PC-9 (cell line): Measurements from ENCODE around the gene VPS50. TPM values are rescaled to one million over a fixed set of nuclear protein-coding genes. Genes with fewer than 3 reads are reported as not detected.

ENCODE experiments used
- BruUV-seq: library from RNA; stranded (reverse); fragments of 400-500 nt; replicated peaks from 2 replicates; lab custom pipeline; 2021; lab: Mats Ljungman, UMichigan
- CTCF ChIA-PET: fragments of 300-600 bp; sonication (Branson Sonifier 250); formaldehyde crosslinking; loops from one replicate; lab custom pipeline; 2022; ENCODE audit warnings: antibody characterized with exemption; lab: Charles Lee
- POLR2A ChIA-PET: fragments of 300-600 bp; sonication (Branson Sonifier 250); formaldehyde crosslinking; loops from one replicate; lab custom pipeline; 2022; ENCODE audit warnings: antibody characterized with exemption; ENCODE audit not compliant: unreplicated experiment; lab: Charles Lee
- DNase-seq, 2 experiments: peaks; one replicate each; pipeline versions ENCODE4 v3.0.0 to v3.0.0-alpha.2; 2015 to 2022; ENCODE audit warnings: mixed read lengths in 1 of 2
- H2AFZ ChIP-seq: fragments of 200-600 bp; sonication (generic); 2 replicates; pipeline ENCODE4 v1.8.1; 2017; ENCODE audit warnings: antibody characterized with exemption
- H3F3A ChIP-seq: fragments of 200-600 bp; sonication (generic); 2 replicates; pipeline ENCODE4 v1.8.1; 2017; ENCODE audit warnings: antibody characterized with exemption, mild to moderate bottlenecking, low read depth; ENCODE audit not compliant: insufficient read depth
- H3K27ac ChIP-seq: fragments of 200-600 bp; sonication (generic); 2 replicates; pipeline ENCODE4 v1.6.1; 2016; ENCODE audit warnings: mixed run types
- H3K27me3 ChIP-seq: fragments of 200-600 bp; sonication (generic); 2 replicates; pipeline ENCODE4 v1.6.1; 2016; ENCODE audit warnings: low read depth, mixed run types; ENCODE audit not compliant: insufficient read depth
- H3K36me3 ChIP-seq: fragments of 200-600 bp; sonication (generic); 2 replicates; pipeline ENCODE4 v1.6.1; 2016; ENCODE audit warnings: low read depth, mixed run types
- H3K4me1 ChIP-seq: fragments of 200-600 bp; sonication (generic); replicated peaks from 2 replicates; pipeline ENCODE4 v1.6.1; 2016; ENCODE audit warnings: mixed run types; ENCODE audit not compliant: insufficient read depth
- H3K4me2 ChIP-seq: fragments of 200-600 bp; sonication (generic); 2 replicates; pipeline ENCODE4 v1.6.1; 2017; ENCODE audit warnings: mixed run types
- H3K4me3 ChIP-seq: fragments of 200-600 bp; sonication (generic); 2 replicates; pipeline ENCODE4 v1.6.1; 2016; ENCODE audit warnings: mixed run types
- H3K79me2 ChIP-seq: fragments of 200-600 bp; sonication (generic); 2 replicates; pipeline ENCODE4 v1.6.1; 2017; ENCODE audit warnings: low read depth, mixed run types
- H3K9me2 ChIP-seq: fragments of 200-600 bp; sonication (generic); 2 replicates; pipeline ENCODE4 v1.8.1; 2017; ENCODE audit warnings: mild to moderate bottlenecking; ENCODE audit not compliant: insufficient read depth
- H3K9me3 ChIP-seq: fragments of 200-600 bp; sonication (generic); 2 replicates; pipeline ENCODE4 v1.8.1; 2016; ENCODE audit warnings: low read depth; ENCODE audit not compliant: insufficient read depth
- H4K20me1 ChIP-seq: fragments of 200-600 bp; sonication (generic); 2 replicates; pipeline ENCODE4 v1.8.1; 2017; ENCODE audit not compliant: insufficient read depth
- EZH2 ChIP-seq: fragments of 200-600 bp; sonication (generic); IDR thresholded peaks from 2 replicates; pipeline ENCODE4 v1.8.0; 2017; ENCODE audit warnings: antibody characterized with exemption, low read depth
- intact Hi-C: fragments of 100-400 bp; cut with micrococcal nuclease; formaldehyde crosslinking; loops from one replicate; pipeline ENCODE4 v1.10.0; 2022; ENCODE audit not compliant: unreplicated experiment
- total RNA-seq: library from RNA; stranded (reverse); gene quantifications from 2 replicates; pipeline ENCODE4 v1.2.3, GENCODE V29; 2021
- TF ChIP-seq, protein P1 (sequence below): fragments of 200-600 bp; sonication (generic); conservative IDR thresholded peaks from 2 replicates; pipeline ENCODE4 v1.6.1; 2017; ENCODE audit warnings: mixed run types, antibody characterized with exemption, mild to moderate bottlenecking, moderate library complexity

VPS50 gene
- total RNA-seq, 1 experiment from 2014 or later = 32.2 TPM

DNA sequence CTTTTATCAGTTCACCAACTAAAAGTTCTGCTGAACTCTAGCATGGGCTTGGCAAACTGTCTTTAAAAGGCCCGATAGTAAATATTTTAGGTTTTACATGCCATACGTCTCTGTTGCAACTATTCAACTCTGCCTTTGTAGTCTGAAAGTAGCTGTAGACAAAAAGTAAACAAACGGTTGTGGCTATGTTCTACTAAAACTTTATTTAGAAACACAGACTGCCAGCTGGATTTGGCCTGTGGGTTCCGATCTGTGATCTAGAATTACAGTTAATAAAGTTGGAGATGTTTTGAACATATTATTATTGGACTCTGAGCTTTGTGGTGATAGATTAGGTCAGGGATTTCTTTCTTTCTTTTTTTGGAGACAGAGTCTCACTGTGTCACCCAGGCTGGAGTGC, 33.1 kb downstream of the VPS50 start:
- H3K9me3 ChIP-seq = no peaks in the 10 kb centered on the region
- H3K4me1 ChIP-seq = no peaks in the 10 kb centered on the region
- no peak overlapping the region for H3K4me2 ChIP-seq
- no peak overlapping the region for H2AFZ ChIP-seq
- H4K20me1 ChIP-seq = no peaks in the 10 kb centered on the region
- POLR2A ChIA-PET = no interaction called here
- H3K9me2 ChIP-seq = no peaks in the 10 kb centered on the region
- no peak overlapping the region for H3K4me3 ChIP-seq
- DNase-seq = no peak
- no peaks in the 10 kb centered on the region for H3K36me3 ChIP-seq
- no peak overlapping the region for H3K27ac ChIP-seq
- BruUV-seq = no TSS peak
- no peaks in the 10 kb centered on the region for H3K79me2 ChIP-seq
- no peaks in the 10 kb centered on the region for H3K27me3 ChIP-seq
- no peaks in the 10 kb centered on the region for H3F3A ChIP-seq
- CTCF ChIA-PET = no interaction called here
- intact Hi-C loops = no loop called here
- TF ChIP-seq, protein P1, sequence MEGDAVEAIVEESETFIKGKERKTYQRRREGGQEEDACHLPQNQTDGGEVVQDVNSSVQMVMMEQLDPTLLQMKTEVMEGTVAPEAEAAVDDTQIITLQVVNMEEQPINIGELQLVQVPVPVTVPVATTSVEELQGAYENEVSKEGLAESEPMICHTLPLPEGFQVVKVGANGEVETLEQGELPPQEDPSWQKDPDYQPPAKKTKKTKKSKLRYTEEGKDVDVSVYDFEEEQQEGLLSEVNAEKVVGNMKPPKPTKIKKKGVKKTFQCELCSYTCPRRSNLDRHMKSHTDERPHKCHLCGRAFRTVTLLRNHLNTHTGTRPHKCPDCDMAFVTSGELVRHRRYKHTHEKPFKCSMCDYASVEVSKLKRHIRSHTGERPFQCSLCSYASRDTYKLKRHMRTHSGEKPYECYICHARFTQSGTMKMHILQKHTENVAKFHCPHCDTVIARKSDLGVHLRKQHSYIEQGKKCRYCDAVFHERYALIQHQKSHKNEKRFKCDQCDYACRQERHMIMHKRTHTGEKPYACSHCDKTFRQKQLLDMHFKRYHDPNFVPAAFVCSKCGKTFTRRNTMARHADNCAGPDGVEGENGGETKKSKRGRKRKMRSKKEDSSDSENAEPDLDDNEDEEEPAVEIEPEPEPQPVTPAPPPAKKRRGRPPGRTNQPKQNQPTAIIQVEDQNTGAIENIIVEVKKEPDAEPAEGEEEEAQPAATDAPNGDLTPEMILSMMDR = no peak
- TF ChIP-seq EZH2 = no peak

DNA sequence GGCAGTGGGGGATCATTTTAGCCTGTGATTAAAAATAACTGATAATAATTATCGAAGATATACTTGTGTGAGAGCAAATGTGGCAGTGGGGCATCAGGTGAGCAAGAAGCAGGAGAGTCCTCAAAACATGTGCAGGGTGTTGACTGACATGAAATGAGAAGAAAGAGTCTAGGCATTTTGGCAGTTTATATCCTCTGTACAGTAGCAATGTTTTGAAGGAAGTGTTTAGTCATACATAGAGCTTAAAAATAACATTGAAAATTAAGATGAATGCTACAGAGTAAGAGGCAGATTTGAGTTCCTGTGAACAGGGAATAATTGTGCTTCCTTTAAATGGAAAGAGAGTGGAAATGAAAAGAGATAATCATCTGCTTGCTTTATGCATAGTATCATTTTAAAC, 47.4 kb downstream of the VPS50 start:
- no peaks in the 10 kb centered on the region for H3K4me1 ChIP-seq
- H2AFZ ChIP-seq = no peak overlapping the region
- BruUV-seq = no TSS peak
- 0 out of 2 replicates have a peak, but pooled peaks cover 6% of the 10 kb centered on the region for H3K36me3 ChIP-seq
- no peak overlapping the region for H3K27ac ChIP-seq
- H3K9me3 ChIP-seq = no peaks in the 10 kb centered on the region
- no peaks in the 10 kb centered on the region; the same call in 1 of the 2 replicates for H4K20me1 ChIP-seq
- no peaks in the 10 kb centered on the region for H3K27me3 ChIP-seq
- DNase-seq = no peak
- H3F3A ChIP-seq = no peaks in the 10 kb centered on the region
- ChIA-PET POLR2A (no interaction called here), CTCF (no interaction called here)
- intact Hi-C loops = no loop called here
- TF ChIP-seq EZH2 = no peak
- TF ChIP-seq, protein P1 = no peak
- H3K4me3 ChIP-seq = no peak overlapping the region
- H3K9me2 ChIP-seq = no peaks in the 10 kb centered on the region
- H3K4me2 ChIP-seq = no peak overlapping the region
- H3K79me2 ChIP-seq = no peaks in the 10 kb centered on the region

DNA sequence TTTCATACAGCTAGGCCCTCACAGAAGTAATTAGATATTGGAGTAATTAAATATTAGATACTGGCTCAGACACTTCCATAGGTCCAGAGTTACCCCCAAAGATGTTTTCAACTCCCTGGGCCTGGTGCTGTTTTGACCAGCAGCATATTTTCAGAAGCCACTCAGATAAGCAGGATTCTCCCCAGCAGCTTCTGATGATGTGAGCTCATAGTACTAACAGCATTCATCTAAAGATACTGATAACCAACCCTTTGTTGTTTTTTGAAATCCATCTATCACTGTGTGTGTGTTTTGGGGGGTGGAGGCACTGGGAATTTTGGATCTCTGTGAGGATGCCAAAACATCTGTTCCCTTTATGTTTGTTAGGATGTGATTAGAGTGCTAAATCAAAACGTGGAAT, 52.7 kb downstream of the VPS50 start:
- Histone ChIP-seq H3K4me3 (no peak overlapping the region), H2AFZ (no peak overlapping the region), H3K36me3 (no peaks in the 10 kb centered on the region), H4K20me1 (no peaks in the 10 kb centered on the region), H3K79me2 (no peaks in the 10 kb centered on the region), H3K4me2 (no peak overlapping the region), H3K9me3 (no peaks in the 10 kb centered on the region), H3F3A (no peaks in the 10 kb centered on the region), H3K27me3 (no peaks in the 10 kb centered on the region), H3K27ac (no peak overlapping the region), H3K4me1 (no peaks in the 10 kb centered on the region), H3K9me2 (no peaks in the 10 kb centered on the region)
- intact Hi-C loops = no loop called here
- no TSS peak for BruUV-seq
- ChIA-PET CTCF (no interaction called here), POLR2A (interaction anchor here (0.6 kb wide), 1 partner anchor 88 kb away, joined by 11 read pairs; no protein-coding TSS in a partner anchor)
- no peak for DNase-seq
- TF ChIP-seq, protein P1 = no peak
- TF ChIP-seq EZH2 = no peak
